GM19324 (cell line): ENCODE results near the gene NUTF2.

Source experiments
- ATAC-seq: cut with Tn5 transposase; IDR thresholded peaks from one replicate; pipeline ENCODE4 v1.9.1; 2021; ENCODE audit warnings: mild to moderate bottlenecking, moderate library complexity; ENCODE audit not compliant: unreplicated experiment, low FRiP score

The NUTF2 gene

GRCh38 chr16:67846320-67847063 is at the start of gene NUTF2:
NUTF2 (plus strand) TSS chr16:67846933; CDS start chr16:67865131, 18,198 bp downstream.
- ATAC-seq: peak; percentile 68

- ATAC-seq: no peak
These were observed 46.3 kb upstream of the NUTF2 start for GRCh38 chr16:67800338-67800926.

GRCh38 chr16:67801241-67801640 is 45.5 kb upstream of the NUTF2 start:
- no peak for ATAC-seq

GRCh38 chr16:67801883-67802282 is 44.9 kb upstream of the NUTF2 start:
- ATAC-seq: no peak

GRCh38 chr16:67803894-67804293 is 42.8 kb upstream of the NUTF2 start:
- ATAC-seq: no peak

- no peak for ATAC-seq
These were observed 41.7 kb upstream of the NUTF2 start for GRCh38 chr16:67804853-67805542.

GRCh38 chr16:67805718-67806427 is 40.9 kb upstream of the NUTF2 start:
- ATAC-seq: peak; percentile 7

GRCh38 chr16:67806428-67807147 is 40.1 kb upstream of the NUTF2 start, which contains the start of the genes RANBP10 and TSNAXIP1:
RANBP10 (minus strand) TSS chr16:67806560; CDS start chr16:67806536, 24 bp downstream.
TSNAXIP1 (plus strand) TSS chr16:67806889; CDS start chr16:67807150, 261 bp downstream.
- ATAC-seq: peak; percentile 95

- ATAC-seq: no peak
These were observed 39.5 kb upstream of the NUTF2 start for GRCh38 chr16:67807148-67807682.

GRCh38 chr16:67811899-67812298 is 34.8 kb upstream of the NUTF2 start:
- ATAC-seq: no peak

GRCh38 chr16:67814567-67814966 is 32.2 kb upstream of the NUTF2 start:
- ATAC-seq: no peak

GRCh38 chr16:67820608-67821259 is 26.0 kb upstream of the NUTF2 start:
- no peak for ATAC-seq

- no peak for ATAC-seq
These were observed 24.2 kb upstream of the NUTF2 start for GRCh38 chr16:67822511-67822910.

- ATAC-seq: no peak
These were observed 21.6 kb upstream of the NUTF2 start for GRCh38 chr16:67825119-67825518.

- ATAC-seq: no peak
These were observed 20.8 kb upstream of the NUTF2 start for GRCh38 chr16:67825906-67826305.

GRCh38 chr16:67828651-67829050 is 18.1 kb upstream of the NUTF2 start:
- no peak for ATAC-seq

- ATAC-seq: no peak
These were observed 13.7 kb upstream of the NUTF2 start for GRCh38 chr16:67833030-67833414.

- peak; percentile 92 for ATAC-seq
These were observed 13.1 kb upstream of the NUTF2 start for GRCh38 chr16:67833415-67834241.

GRCh38 chr16:67834242-67834614 is 12.5 kb upstream of the NUTF2 start:
- ATAC-seq: no peak
